ENCODE results near the gene ALMS1. TPM values are rescaled to one million over a fixed set of nuclear protein-coding genes. Genes with fewer than 3 reads are reported as not detected.

Gene ALMS1
- total RNA-seq, 1 donor from 2014 or later: 11.6 TPM

DNA sequence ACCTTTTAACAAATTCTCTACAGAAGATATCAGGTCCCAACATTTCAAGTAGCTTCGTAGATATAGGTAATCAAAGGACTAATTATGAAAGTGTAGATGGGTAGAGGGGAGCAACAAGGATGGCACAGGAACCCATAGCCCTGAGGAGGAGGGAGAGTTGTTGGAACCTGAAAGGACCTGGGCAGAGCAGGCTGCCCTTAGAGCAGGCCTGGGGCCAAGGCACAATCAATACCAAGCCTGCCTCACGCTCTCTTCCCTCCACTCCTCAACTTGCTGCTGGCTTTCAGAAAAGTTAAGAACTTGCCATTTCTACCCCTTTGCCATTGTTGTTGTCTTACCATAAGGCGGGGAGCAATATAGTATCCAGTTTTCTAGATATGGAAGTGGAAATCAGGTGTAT is 266.7 kb downstream of the ALMS1 start:
- intact Hi-C loops (cut with DNase I): no loop called here
- DNase-seq (ENCODE audit: low spot score): no peak

DNA sequence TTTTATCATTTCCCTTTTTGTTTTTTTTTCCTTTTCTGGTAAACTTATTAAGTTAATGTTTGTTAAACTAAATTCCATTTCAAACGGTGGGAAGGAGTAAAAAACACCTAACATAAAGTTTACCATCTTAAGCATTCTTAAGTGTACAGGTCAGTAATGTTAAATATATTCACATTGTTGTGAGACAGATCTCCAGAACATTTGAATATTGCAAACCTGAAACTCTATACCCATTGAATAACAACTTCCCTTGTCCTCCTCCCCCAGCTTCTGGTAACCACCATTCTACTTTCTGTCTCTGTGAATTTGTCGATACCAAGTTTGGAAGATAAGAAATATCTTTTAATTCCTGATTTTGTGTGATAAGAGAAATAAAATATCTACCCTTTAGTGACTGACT is 268.5 kb downstream of the ALMS1 start:
- intact Hi-C loops (cut with DNase I): no loop called here
- DNase-seq (ENCODE audit: low spot score): no peak

Other genes starting within 250 kb of the ALMS1 start
- not detected for gene NOTO, start 183.3 kb upstream of the ALMS1 start, total RNA-seq
- 24.7 TPM for gene SMYD5, start 171.6 kb upstream of the ALMS1 start, total RNA-seq
- gene PRADC1, start 152.6 kb upstream of the ALMS1 start, total RNA-seq: 85.8 TPM
- gene CCT7, start 151.5 kb upstream of the ALMS1 start, total RNA-seq: 186 TPM
- gene FBXO41, start 101.4 kb upstream of the ALMS1 start, total RNA-seq: 1.3 TPM
- not detected for gene EGR4, start 92.3 kb upstream of the ALMS1 start, total RNA-seq

Measured in cardiac septum (tissue), 1 donor.